HepG2 (cell line): Measurements from ENCODE around the gene ZKSCAN8. TPM values are rescaled to one million over a fixed set of nuclear protein-coding genes. Genes with fewer than 3 reads are reported as not detected.

Source experiments
- ARID5B ChIP-seq: IDR thresholded peaks from 2 replicates; pipeline ENCODE4 v1.4.0; 2020; ENCODE audit warnings: mild to moderate bottlenecking, missing genetic modification reagents
- DMTF1 ChIP-seq: sonication (generic); formaldehyde crosslinking; IDR thresholded peaks from 2 replicates; pipeline ENCODE4 v1.4.0; 2020; ENCODE audit warnings: mild to moderate bottlenecking, missing genetic modification reagents
- HNRNPUL1 ChIP-seq: fragments of 200-400 bp; formaldehyde crosslinking; IDR thresholded peaks from 2 replicates; pipeline ENCODE4 v1.6.1; 2017; ENCODE audit warnings: low read depth, mild to moderate bottlenecking, low read length, moderate library complexity
- MAF1 ChIP-seq: sonication (generic); formaldehyde crosslinking; IDR thresholded peaks from 2 replicates; pipeline ENCODE4 v1.5.0; 2020; ENCODE audit warnings: missing genetic modification reagents, borderline replicate concordance
- NFYC ChIP-seq: IDR thresholded peaks from 2 replicates; pipeline ENCODE4 v1.6.1; 2016; ENCODE audit warnings: missing genetic modification reagents, missing compliant biosample characterization
- RARG ChIP-seq: sonication (generic); formaldehyde crosslinking; IDR thresholded peaks from 2 replicates; pipeline ENCODE4 v1.4.0; 2020; ENCODE audit warnings: low read depth, mild to moderate bottlenecking, missing genetic modification reagents
- SCMH1 ChIP-seq: sonication (generic); formaldehyde crosslinking; IDR thresholded peaks from 2 replicates; pipeline ENCODE4 v1.9.0; 2021; ENCODE audit warnings: missing genetic modification reagents, mild to moderate bottlenecking, borderline replicate concordance
- SMYD3 ChIP-seq: sonication (generic); formaldehyde crosslinking; IDR thresholded peaks from 2 replicates; pipeline ENCODE4 v1.8.1; 2023; ENCODE audit warnings: mild to moderate bottlenecking, missing genetic modification reagents
- SSRP1 ChIP-seq: IDR thresholded peaks from 2 replicates; pipeline ENCODE4 v1.6.1; 2016; ENCODE audit warnings: control low read depth
- TAF1 ChIP-seq: sonication (generic); formaldehyde crosslinking; IDR thresholded peaks from 2 replicates; pipeline ENCODE4 v1.4.0; 2020; ENCODE audit warnings: missing genetic modification reagents
- TBX3 ChIP-seq: fragments of 450-650 bp; IDR thresholded peaks from 2 replicates; pipeline ENCODE4 v1.6.1; 2017; ENCODE audit warnings: antibody characterized with exemption, mild to moderate bottlenecking, inconsistent platforms, borderline replicate concordance
- ZFP91 ChIP-seq: sonication (generic); formaldehyde crosslinking; IDR thresholded peaks from 2 replicates; pipeline ENCODE4 v1.9.0; 2022; ENCODE audit warnings: missing genetic modification reagents, mild to moderate bottlenecking, borderline replicate concordance
- ZNF136 ChIP-seq: sonication (generic); formaldehyde crosslinking; IDR thresholded peaks from 2 replicates; pipeline ENCODE4 v1.8.1; 2022; ENCODE audit warnings: low read depth, mild to moderate bottlenecking, moderate library complexity, missing genetic modification reagents
- ZNF766 ChIP-seq: sonication (generic); formaldehyde crosslinking; IDR thresholded peaks from 2 replicates; pipeline ENCODE4 v1.5.0; 2020; ENCODE audit warnings: missing genetic modification reagents, borderline replicate concordance
- ZSCAN9 ChIP-seq: IDR thresholded peaks from 2 replicates; pipeline ENCODE4 v1.6.1; 2016; ENCODE audit warnings: borderline replicate concordance
- polyA plus RNA-seq, 8 experiments: library from polyadenylated mRNA; depleted of rRNA in 3 of 8; stranded (reverse) in 7 of 8; unstranded in 1 of 8; fragments of >200 nt; fragmentation: Illumina TruSeq in 4 of 8; extraction: Trizol in 4 of 8; gene quantifications; 2 replicates each; pipeline versions ENCODE4 v1.2.1 to v1.2.3, GENCODE V29; 2011 to 2016; ENCODE audit warnings: low read depth in 4 of 8, missing spikeins in 1 of 8, mixed read lengths in 1 of 8; ENCODE audit not compliant: insufficient read depth in 1 of 8
- total RNA-seq, 5 experiments: library from RNA; depleted of rRNA; stranded (reverse); fragments of >200 nt; fragmentation: Illumina TruSeq; extraction: Trizol; gene quantifications; 2 replicates each; pipeline ENCODE4 v1.2.3, GENCODE V29; 2016; ENCODE audit warnings: low read depth in 1 of 5
- TF ChIP-seq, protein P1 (sequence below): sonication (generic); formaldehyde crosslinking; IDR thresholded peaks from 2 replicates; pipeline ENCODE4 v1.4.0; 2020; ENCODE audit warnings: missing genetic modification reagents, low read depth, mild to moderate bottlenecking, borderline replicate concordance
- TF ChIP-seq, protein P2 (sequence below): sonication (generic); formaldehyde crosslinking; IDR thresholded peaks from 2 replicates; pipeline ENCODE4 v1.4.0; 2020; ENCODE audit warnings: missing genetic modification reagents, borderline replicate concordance

Gene ZKSCAN8
- total and polyA plus RNA-seq, 2 of the 13 experiments (the other 11 are each of a cell fraction or from before 2014, with no cell fraction given) = 12.4 to 20.9 TPM

GRCh38 chr6:28124350-28124970, 17.2 kb upstream of the ZKSCAN8 start, which contains the start of gene ZSCAN16 (continued):
- TF ChIP-seq DMTF1 (CRISPR knock-in tag) (no peak), ZNF136 (CRISPR knock-in tag) (peak; percentile 98), TBX3 (no peak), ZSCAN9 (CRISPR knock-in tag) (peak; percentile 53; the same call in 1 of the 2 replicates), RARG (no peak), NFYC (CRISPR knock-in tag) (peak; percentile 77), SCMH1 (CRISPR knock-in tag) (no peak), TAF1 (CRISPR knock-in tag) (peak; percentile 87), HNRNPUL1 (no peak), SSRP1 (CRISPR knock-in tag) (0 out of 2 replicates have a peak, but pooled peaks have one; percentile 44), ARID5B (CRISPR knock-in tag) (peak; percentile 76), MAF1 (peak; percentile 48; the same call in 1 of the 2 replicates), ZFP91 (CRISPR knock-in tag) (peak; percentile 89), SMYD3 (CRISPR knock-in tag) (peak; percentile 71; the same call in 1 of the 2 replicates), ZNF766 (CRISPR knock-in tag) (no peak)
- TF ChIP-seq, protein P1, sequence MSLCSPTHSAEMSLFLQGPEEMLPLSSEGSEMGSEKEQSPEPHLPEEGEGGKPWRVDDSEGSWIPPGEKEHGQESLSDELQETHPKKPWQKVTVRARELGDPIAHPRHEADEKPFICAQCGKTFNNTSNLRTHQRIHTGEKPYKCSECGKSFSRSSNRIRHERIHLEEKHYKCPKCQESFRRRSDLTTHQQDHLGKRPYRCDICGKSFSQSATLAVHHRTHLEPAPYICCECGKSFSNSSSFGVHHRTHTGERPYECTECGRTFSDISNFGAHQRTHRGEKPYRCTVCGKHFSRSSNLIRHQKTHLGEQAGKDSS (CRISPR knock-in tag) = no peak; the same call in 1 of the 2 replicates
- TF ChIP-seq, protein P2, sequence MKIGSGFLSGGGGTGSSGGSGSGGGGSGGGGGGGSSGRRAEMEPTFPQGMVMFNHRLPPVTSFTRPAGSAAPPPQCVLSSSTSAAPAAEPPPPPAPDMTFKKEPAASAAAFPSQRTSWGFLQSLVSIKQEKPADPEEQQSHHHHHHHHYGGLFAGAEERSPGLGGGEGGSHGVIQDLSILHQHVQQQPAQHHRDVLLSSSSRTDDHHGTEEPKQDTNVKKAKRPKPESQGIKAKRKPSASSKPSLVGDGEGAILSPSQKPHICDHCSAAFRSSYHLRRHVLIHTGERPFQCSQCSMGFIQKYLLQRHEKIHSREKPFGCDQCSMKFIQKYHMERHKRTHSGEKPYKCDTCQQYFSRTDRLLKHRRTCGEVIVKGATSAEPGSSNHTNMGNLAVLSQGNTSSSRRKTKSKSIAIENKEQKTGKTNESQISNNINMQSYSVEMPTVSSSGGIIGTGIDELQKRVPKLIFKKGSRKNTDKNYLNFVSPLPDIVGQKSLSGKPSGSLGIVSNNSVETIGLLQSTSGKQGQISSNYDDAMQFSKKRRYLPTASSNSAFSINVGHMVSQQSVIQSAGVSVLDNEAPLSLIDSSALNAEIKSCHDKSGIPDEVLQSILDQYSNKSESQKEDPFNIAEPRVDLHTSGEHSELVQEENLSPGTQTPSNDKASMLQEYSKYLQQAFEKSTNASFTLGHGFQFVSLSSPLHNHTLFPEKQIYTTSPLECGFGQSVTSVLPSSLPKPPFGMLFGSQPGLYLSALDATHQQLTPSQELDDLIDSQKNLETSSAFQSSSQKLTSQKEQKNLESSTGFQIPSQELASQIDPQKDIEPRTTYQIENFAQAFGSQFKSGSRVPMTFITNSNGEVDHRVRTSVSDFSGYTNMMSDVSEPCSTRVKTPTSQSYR (CRISPR knock-in tag) = no peak
